ENCODE measurements around the gene EIF4A3. TPM values are rescaled to one million over a fixed set of nuclear protein-coding genes. Genes with fewer than 3 reads are reported as not detected.
A peak's percentile ranks its signal among the peaks of the same experiment; 100 is the strongest.
"Not testable (repeated sequence)": the region's sequence is repeated elsewhere in the genome, so short reads cannot be mapped to it uniquely, and the experiment has no call there.

EIF4A3 gene
- total RNA-seq, 4 donors from 2014 or later = 37.0 to 74.5 (median 55.8) TPM

DNA sequence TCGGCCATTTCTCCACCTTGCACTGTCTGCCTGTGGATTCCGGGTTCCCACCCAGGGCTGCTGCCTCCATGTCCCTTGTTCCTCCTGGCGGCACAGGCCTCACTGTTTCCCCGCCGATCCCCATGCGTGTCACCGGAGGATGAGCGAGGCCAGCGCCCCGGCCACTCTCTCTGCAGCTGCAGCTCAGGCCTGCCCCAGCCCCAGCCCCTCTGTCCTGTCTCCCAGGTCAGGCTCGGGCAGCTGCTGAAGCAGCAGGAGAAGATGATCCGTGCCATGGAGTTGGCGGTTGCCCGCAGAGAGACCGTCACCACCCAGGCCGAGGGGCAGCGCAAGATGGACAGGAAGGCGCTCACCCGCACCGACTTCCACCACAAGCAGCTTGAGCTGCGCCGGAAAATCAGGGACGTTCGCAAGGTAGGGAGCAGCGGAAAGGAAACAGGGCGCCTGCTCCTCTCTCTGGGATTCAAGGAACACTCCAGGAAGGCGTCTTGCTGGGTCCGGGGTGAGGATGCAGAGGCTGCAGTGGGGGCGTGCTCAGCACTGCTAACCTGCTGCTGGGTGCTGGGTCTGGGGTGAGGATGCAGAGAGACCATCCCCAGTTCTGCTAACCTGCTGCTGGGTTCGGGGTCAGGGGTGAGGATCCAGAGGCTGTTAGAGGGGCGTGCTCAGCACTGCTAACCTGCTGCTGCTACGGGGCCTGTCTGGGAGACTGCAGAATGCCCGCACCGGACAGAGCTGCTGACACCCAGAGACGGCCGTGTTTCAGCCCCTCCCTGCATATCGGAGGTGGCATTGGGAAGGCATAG is 51.7 kb downstream of the EIF4A3 start:
- H3K9me3 ChIP-seq = no peaks in the 10 kb centered on the region
- H3K4me1 ChIP-seq = peaks cover 0 to under 1% (median 0%) of the 10 kb centered on the region in 4 donors
- TF ChIP-seq, protein P1, sequence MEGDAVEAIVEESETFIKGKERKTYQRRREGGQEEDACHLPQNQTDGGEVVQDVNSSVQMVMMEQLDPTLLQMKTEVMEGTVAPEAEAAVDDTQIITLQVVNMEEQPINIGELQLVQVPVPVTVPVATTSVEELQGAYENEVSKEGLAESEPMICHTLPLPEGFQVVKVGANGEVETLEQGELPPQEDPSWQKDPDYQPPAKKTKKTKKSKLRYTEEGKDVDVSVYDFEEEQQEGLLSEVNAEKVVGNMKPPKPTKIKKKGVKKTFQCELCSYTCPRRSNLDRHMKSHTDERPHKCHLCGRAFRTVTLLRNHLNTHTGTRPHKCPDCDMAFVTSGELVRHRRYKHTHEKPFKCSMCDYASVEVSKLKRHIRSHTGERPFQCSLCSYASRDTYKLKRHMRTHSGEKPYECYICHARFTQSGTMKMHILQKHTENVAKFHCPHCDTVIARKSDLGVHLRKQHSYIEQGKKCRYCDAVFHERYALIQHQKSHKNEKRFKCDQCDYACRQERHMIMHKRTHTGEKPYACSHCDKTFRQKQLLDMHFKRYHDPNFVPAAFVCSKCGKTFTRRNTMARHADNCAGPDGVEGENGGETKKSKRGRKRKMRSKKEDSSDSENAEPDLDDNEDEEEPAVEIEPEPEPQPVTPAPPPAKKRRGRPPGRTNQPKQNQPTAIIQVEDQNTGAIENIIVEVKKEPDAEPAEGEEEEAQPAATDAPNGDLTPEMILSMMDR (IDR thresholded peaks at IDR 0.05) = no peak
- TF ChIP-seq POLR2A (IDR thresholded peaks at IDR 0.05) = no peak
- TF ChIP-seq EP300 (IDR thresholded peaks at IDR 0.05; ENCODE audit: low read depth) = no peak
- no peak for TF ChIP-seq POLR2AphosphoS5 (IDR thresholded peaks at IDR 0.05)
- H3K27ac ChIP-seq = no peak overlapping the region
- DNase-seq = no peak
- intact Hi-C loops (cut with DNase I; ENCODE audit: low total_unique reads) = no loop called here
- in situ Hi-C loops (cut with MboI; ENCODE audit: low pct_ligation_motif_present in 1 of 4, low pct_unique_long_range_greater_than_20kb in 1 of 4, low sequenced_read_pairs in 3 of 4) = loop anchor here in 1 of 4 donors (25.0 kb wide), 1 partner anchor 142 kb away; no protein-coding TSS in a partner anchor
- H3K27me3 ChIP-seq = no peaks in the 10 kb centered on the region
- H3K4me3 ChIP-seq = no peak overlapping the region
- 86 to 94% methylated on average over 9 to 34 of the region's 37 CpGs for WGBS, 2 donors (ENCODE audit: low coverage in 1 of 2)
- no peaks in the 10 kb centered on the region for H3K36me3 ChIP-seq

DNA sequence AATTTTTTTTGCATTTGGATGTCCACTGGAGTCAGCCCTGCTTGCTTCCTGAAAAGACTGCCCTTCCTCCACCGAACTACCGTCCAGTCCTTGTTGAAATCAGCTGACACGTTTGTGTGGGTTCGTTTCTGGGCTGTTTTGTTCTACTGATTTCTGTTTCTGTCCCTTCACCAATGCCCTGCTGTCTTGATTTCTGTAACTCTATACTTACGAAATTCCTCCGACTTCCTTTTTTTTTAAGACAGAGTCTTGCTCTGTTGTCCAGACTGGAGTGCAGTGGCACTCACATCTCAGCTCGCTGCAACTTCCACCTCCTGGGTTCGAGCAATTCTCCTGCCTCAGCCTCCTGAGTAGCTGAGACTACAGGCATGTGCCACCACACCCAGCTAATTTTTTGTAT is 54.0 kb downstream of the EIF4A3 start:
- intact Hi-C loops (cut with DNase I; ENCODE audit: low total_unique reads) = no loop called here
- no peaks in the 10 kb centered on the region for H3K27me3 ChIP-seq
- H3K36me3 ChIP-seq = no peaks in the 10 kb centered on the region
- H3K9me3 ChIP-seq = no peaks in the 10 kb centered on the region
- no peaks in the 10 kb centered on the region for H3K4me1 ChIP-seq
- no peak overlapping the region for H3K4me3 ChIP-seq
- 70 to 74% methylated on average over 8 of the region's 8 CpGs for WGBS, 2 donors (ENCODE audit: low coverage in 1 of 2)
- in situ Hi-C loops (cut with MboI; ENCODE audit: low pct_ligation_motif_present in 1 of 4, low pct_unique_long_range_greater_than_20kb in 1 of 4, low sequenced_read_pairs in 3 of 4) = loop anchor here in 1 of 4 donors (25.0 kb wide), 1 partner anchor 144 kb away; no protein-coding TSS in a partner anchor
- no peak for DNase-seq
- peak overlapping the region in 2 of 4 donors; percentile 25 to 40 for H3K27ac ChIP-seq
- TF ChIP-seq, protein P1 (IDR thresholded peaks at IDR 0.05) = no peak
- TF ChIP-seq POLR2AphosphoS5 (IDR thresholded peaks at IDR 0.05) (no peak), EP300 (IDR thresholded peaks at IDR 0.05; ENCODE audit: low read depth) (no peak), POLR2A (IDR thresholded peaks at IDR 0.05) (no peak)

DNA sequence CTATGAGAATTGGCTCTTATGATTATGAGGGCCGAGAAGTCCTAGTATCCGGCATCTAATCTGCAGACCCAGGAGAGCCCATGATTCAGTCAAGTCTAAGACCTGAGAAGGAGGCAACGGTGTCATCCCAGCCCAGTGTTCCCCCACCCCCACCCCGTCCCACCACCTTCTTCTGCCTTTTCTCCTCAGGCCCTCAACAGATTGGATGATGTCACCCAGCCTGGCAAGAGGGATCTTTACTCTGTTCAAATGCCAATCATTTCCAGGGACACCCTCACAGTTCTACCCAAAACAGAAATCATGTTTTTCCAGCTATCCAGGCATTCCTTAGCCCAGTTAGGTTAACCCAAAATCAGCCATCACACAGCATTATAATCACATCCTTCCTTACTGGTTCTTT is 55.6 kb downstream of the EIF4A3 start:
- no peak overlapping the region for H3K4me3 ChIP-seq
- no peak for DNase-seq
- TF ChIP-seq EP300 (IDR thresholded peaks at IDR 0.05; ENCODE audit: low read depth) = no peak
- H3K9me3 ChIP-seq = no peaks in the 10 kb centered on the region
- H3K4me1 ChIP-seq = no peaks in the 10 kb centered on the region
- no peak overlapping the region for H3K27ac ChIP-seq
- H3K36me3 ChIP-seq = no peaks in the 10 kb centered on the region
- H3K27me3 ChIP-seq = no peaks in the 10 kb centered on the region
- WGBS, 2 donors (ENCODE audit: low coverage in 1 of 2) = 88 to 100% methylated on average over 1 to 4 of the region's 4 CpGs
- intact Hi-C loops (cut with DNase I; ENCODE audit: low total_unique reads) (no loop called here), in situ Hi-C loops (cut with MboI; ENCODE audit: low pct_ligation_motif_present in 1 of 4, low pct_unique_long_range_greater_than_20kb in 1 of 4, low sequenced_read_pairs in 3 of 4) (loop anchor here in 1 of 4 donors (25.0 kb wide), 1 partner anchor 146 kb away; no protein-coding TSS in a partner anchor)

DNA sequence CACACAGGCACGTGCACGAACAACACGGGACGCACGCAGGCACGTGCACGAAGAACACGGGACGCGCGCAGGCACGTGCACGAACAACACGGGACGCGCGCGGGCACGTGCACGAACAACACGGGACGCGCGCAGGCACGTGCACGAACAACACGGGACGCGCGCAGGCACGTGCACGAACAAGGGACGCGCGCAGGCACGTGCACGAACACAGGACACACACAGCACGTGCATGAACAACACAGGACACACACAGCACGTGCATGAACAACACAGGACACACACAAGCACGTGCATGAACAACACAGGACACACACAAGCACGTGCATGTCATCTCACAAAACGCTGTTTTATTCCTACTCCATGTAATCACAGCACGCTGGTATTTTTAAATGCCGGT is 56.8 kb downstream of the EIF4A3 start:
- H3K4me3 ChIP-seq; H3K36me3 ChIP-seq; H3K27me3 ChIP-seq; H3K27ac ChIP-seq; H3K9me3 ChIP-seq; intact Hi-C loops (cut with DNase I; ENCODE audit: low total_unique reads); DNase-seq; H3K4me1 ChIP-seq: not testable (repeated sequence)
- in situ Hi-C loops (cut with MboI; ENCODE audit: low pct_ligation_motif_present in 1 of 4, low pct_unique_long_range_greater_than_20kb in 1 of 4, low sequenced_read_pairs in 3 of 4) = loop anchor here in 1 of 4 donors (25.0 kb wide), 1 partner anchor 147 kb away; no protein-coding TSS in a partner anchor
- 93% methylated on average over 31 to 44 of the region's 44 CpGs for WGBS, 2 donors (ENCODE audit: low coverage in 1 of 2)

DNA sequence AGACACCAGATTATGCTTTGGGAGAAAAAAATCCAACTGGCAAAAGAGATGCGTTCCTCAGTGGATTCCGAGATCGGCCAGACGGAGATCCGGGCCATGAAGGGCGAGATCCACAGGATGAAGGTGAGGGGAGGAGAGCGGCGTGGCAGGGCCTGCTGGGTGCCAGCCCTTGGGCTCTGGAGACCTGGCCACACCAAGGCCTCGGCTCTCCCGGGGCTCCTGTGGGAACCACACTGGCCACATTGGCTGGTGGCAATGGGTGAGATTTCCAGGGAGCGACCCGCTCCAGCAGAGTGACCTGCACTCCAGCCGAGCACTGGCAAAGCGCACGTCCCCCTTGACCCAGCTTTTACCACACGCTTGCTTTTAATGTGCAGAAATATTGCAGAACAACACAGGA is 57.2 kb downstream of the EIF4A3 start:
- DNase-seq = no peak
- Histone ChIP-seq H3K27ac (no peak overlapping the region), H3K36me3 (no peaks in the 10 kb centered on the region), H3K4me3 (no peak overlapping the region), H3K27me3 (no peaks in the 10 kb centered on the region), H3K4me1 (no peaks in the 10 kb centered on the region), H3K9me3 (no peaks in the 10 kb centered on the region)
- TF ChIP-seq EP300 (IDR thresholded peaks at IDR 0.05; ENCODE audit: low read depth) (no peak), POLR2AphosphoS5 (IDR thresholded peaks at IDR 0.05) (no peak), POLR2A (IDR thresholded peaks at IDR 0.05) (no peak)
- TF ChIP-seq, protein P1 (IDR thresholded peaks at IDR 0.05) = no peak
- intact Hi-C loops (cut with DNase I; ENCODE audit: low total_unique reads) = loop anchor here (10.0 kb wide), 1 partner anchor 85 kb away; no protein-coding TSS in a partner anchor
- WGBS, 2 donors (ENCODE audit: low coverage in 1 of 2) = 92 to 94% methylated on average over 7 to 16 of the region's 16 CpGs
- in situ Hi-C loops (cut with MboI; ENCODE audit: low pct_ligation_motif_present in 1 of 4, low pct_unique_long_range_greater_than_20kb in 1 of 4, low sequenced_read_pairs in 3 of 4) = loop anchor here in 1 of 4 donors (25.0 kb wide), 1 partner anchor 148 kb away; no protein-coding TSS in a partner anchor

Data from transverse colon (tissue), 4 donors.